Nephron progenitor cell (in vitro differentiated cells): ENCODE data around the gene RDH13.

Experiments used
- DNase-seq: peaks from one replicate; pipeline ENCODE4 v3.0.0; 2021
- H3K27ac Mint-ChIP-seq: 2 replicates; pipeline ENCODE4 v1.8.0; 2021; ENCODE audit warnings: mild to moderate bottlenecking, moderate library complexity, mixed read lengths
- H3K27me3 Mint-ChIP-seq: 2 replicates; pipeline ENCODE4 v1.8.0; 2021; ENCODE audit warnings: mild to moderate bottlenecking, low read depth, mixed read lengths; ENCODE audit not compliant: poor library complexity
- H3K36me3 Mint-ChIP-seq: 2 replicates; pipeline ENCODE4 v1.8.0; 2021; ENCODE audit warnings: low read depth, mixed read lengths
- H3K4me1 Mint-ChIP-seq: 2 replicates; pipeline ENCODE4 v1.8.0; 2021; ENCODE audit warnings: mixed read lengths
- H3K4me3 Mint-ChIP-seq: 2 replicates; pipeline ENCODE4 v1.8.0; 2021; ENCODE audit warnings: mild to moderate bottlenecking, moderate library complexity, mixed read lengths
- H3K9me3 Mint-ChIP-seq: 2 replicates; pipeline ENCODE4 v1.8.0; 2021; ENCODE audit warnings: mild to moderate bottlenecking, moderate library complexity, mixed read lengths
- TF ChIP-seq, protein P1 (sequence below): fragments of 200-600 bp; sonication (generic); IDR thresholded peaks from 2 replicates; pipeline ENCODE4 v1.5.0; 2021; ENCODE audit warnings: antibody characterized with exemption

RDH13 gene

DNA sequence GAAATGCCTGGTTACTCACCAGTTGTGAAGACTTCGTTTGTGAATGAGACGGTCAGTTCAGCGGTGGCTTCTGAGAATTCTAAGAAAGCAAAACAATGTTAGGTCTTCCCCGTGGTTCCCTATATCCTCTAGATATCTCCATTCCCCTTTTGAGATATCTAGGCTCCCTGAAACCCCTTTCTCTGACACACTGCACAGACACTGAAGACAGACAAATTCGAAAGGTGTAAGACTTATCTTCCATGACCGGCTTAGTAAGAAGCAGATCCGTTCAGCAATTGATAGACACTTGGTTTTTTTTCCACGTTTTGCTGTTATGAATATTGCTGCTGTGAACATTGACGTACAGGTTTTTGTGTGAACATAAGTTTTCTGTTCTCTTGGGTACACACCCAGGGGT is 44.3 kb downstream of the RDH13 start:
- Mint-ChIP-seq H3K36me3 (peaks cover 13% of the 10 kb centered on the region), H3K4me1 (no peaks in the 10 kb centered on the region), H3K27me3 (peaks cover 3% of the 10 kb centered on the region), H3K4me3 (no peak overlapping the region), H3K9me3 (peaks cover 60% of the 10 kb centered on the region), H3K27ac (no peak overlapping the region)
- TF ChIP-seq, protein P1, sequence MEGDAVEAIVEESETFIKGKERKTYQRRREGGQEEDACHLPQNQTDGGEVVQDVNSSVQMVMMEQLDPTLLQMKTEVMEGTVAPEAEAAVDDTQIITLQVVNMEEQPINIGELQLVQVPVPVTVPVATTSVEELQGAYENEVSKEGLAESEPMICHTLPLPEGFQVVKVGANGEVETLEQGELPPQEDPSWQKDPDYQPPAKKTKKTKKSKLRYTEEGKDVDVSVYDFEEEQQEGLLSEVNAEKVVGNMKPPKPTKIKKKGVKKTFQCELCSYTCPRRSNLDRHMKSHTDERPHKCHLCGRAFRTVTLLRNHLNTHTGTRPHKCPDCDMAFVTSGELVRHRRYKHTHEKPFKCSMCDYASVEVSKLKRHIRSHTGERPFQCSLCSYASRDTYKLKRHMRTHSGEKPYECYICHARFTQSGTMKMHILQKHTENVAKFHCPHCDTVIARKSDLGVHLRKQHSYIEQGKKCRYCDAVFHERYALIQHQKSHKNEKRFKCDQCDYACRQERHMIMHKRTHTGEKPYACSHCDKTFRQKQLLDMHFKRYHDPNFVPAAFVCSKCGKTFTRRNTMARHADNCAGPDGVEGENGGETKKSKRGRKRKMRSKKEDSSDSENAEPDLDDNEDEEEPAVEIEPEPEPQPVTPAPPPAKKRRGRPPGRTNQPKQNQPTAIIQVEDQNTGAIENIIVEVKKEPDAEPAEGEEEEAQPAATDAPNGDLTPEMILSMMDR, result no peak
- DNase-seq, result no peak

DNA sequence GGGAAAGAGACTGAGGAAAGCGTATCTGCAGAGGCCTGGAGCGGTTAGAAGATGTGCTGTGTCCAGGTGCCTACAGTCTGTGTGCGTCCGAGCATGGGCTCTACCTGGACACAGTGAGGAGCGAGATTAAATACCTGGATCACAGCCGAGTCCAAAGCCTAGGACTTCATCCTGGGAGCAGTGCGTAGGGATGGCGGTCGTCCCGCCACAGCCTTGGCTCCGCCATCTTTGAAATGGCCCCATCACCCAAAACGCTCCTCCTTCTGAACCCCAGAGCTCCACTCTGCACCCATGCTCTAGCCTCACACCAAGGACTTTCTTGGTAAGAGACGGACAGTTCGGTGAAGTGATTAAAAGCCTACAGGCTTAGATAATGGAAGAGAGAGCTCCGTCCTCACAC is 44.7 kb downstream of the RDH13 start:
- Mint-ChIP-seq H3K4me1 (no peaks in the 10 kb centered on the region), H3K4me3 (no peak overlapping the region), H3K36me3 (peaks cover 13% of the 10 kb centered on the region), H3K27ac (no peak overlapping the region), H3K9me3 (peaks cover 60% of the 10 kb centered on the region), H3K27me3 (peaks cover 3% of the 10 kb centered on the region)
- TF ChIP-seq, protein P1, result no peak
- DNase-seq, result no peak

DNA sequence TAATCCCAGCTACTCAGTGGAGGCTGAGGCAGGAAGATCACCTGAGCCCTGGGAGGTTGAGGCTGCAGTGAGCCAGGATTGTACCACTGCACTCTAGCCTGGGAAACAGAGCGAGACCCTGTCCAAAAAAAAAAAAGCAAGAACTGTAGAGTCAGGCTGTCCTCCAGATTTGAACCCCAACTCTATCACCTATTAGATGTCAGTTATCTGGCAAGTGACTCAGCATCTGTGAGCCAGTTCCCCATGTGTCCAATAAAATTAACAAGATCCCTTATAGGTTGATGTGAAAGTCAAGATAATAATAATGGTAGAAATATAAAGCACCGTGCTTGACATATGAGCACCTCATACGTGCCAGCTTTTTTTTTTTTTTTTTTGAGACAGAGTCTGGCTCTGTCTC is 46.9 kb downstream of the RDH13 start:
- Mint-ChIP-seq H3K4me1 (no peaks in the 10 kb centered on the region), H3K27me3 (peaks cover 6% of the 10 kb centered on the region), H3K27ac (no peak overlapping the region), H3K4me3 (no peak overlapping the region), H3K36me3 (no peaks in the 10 kb centered on the region), H3K9me3 (peaks cover 62% of the 10 kb centered on the region)
- DNase-seq, result no peak
- TF ChIP-seq, protein P1, result no peak

DNA sequence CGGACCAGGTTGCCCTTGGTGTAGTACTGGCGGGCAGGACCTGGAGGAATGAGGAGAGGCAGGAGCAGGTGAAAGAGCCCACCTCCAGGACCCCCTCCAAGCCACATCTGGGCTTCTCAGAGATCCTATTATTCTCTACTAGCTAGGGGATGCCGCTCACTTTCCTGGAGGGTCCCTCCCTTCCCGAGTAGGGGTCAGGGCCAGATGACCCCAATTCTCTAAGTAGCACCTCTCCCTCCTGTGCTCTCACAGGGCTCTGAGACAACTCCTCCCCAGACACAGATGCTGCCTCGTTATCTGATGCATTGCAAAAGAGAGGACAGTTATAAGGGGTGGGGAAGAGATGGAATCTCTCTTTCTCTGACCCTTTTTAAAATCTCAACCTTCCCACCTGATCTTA is 47.8 kb downstream of the RDH13 start:
- no peak for DNase-seq
- Mint-ChIP-seq H3K27ac (no peak overlapping the region), H3K9me3 (peaks cover 64% of the 10 kb centered on the region), H3K4me3 (no peak overlapping the region), H3K4me1 (no peaks in the 10 kb centered on the region), H3K36me3 (no peaks in the 10 kb centered on the region), H3K27me3 (peaks cover 7% of the 10 kb centered on the region)
- TF ChIP-seq, protein P1, result no peak

DNA sequence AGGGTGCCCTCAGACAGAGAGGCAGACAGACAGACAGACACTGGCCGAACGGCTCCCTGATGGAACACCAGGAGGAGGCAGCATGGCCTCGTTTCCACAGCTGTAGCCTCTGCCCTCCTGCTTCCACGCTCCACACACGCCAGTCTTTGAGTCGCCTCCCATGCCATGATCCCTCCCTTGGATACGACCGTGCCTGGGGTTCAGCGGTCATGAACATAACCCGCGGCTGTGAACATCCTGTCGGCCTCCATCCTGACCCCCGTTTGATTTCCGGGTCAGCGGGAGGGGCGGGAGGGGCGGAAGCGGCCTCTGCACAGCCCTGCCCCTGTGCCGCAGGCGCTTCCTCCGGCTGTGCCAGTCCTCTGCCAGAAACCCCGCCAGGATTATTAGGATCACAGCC is 48.2 kb downstream of the RDH13 start:
- Mint-ChIP-seq H3K36me3 (no peaks in the 10 kb centered on the region), H3K27ac (no peak overlapping the region), H3K4me1 (no peaks in the 10 kb centered on the region), H3K9me3 (peaks cover 60% of the 10 kb centered on the region), H3K27me3 (peaks cover 7% of the 10 kb centered on the region), H3K4me3 (no peak overlapping the region)
- no peak for DNase-seq
- TF ChIP-seq, protein P1, result no peak

DNA sequence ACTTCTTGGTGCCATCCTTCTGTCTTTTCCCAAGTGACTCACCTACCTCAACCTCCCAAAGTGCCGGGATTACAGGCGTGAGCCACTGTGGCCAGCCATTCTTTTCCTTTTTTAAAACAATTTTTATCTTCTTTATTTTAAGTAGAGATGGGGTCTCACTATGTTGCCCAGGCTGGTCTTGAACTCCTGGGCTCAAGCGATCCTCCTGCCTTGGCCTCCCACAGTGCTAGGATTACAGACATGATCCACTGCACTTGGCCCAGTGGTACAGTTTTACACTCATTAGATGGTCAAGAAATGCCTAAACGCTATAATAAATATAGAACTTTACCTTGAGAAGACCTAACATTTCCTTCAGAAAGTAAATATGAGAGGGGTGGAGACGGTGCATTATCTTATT is 49.4 kb downstream of the RDH13 start:
- Mint-ChIP-seq H3K27me3 (peaks cover 7% of the 10 kb centered on the region), H3K4me3 (no peak overlapping the region), H3K4me1 (no peaks in the 10 kb centered on the region), H3K9me3 (peaks cover 63% of the 10 kb centered on the region), H3K27ac (no peak overlapping the region), H3K36me3 (no peaks in the 10 kb centered on the region)
- DNase-seq, result no peak
- TF ChIP-seq, protein P1, result no peak
